HG02943 (cell line): ENCODE measurements around the gene LTB4R2.
"Not testable (repeated sequence)": the region's sequence is repeated elsewhere in the genome, so short reads cannot be mapped to it uniquely, and the experiment has no call there.

ENCODE experiments used
- ATAC-seq: cut with Tn5 transposase; IDR thresholded peaks from one replicate; pipeline ENCODE4 v1.9.1; 2021; ENCODE audit warnings: mild to moderate bottlenecking, low read depth, moderate library complexity; ENCODE audit not compliant: unreplicated experiment

LTB4R2 gene

GRCh38 chr14:24315807-24316596 is 6.1 kb downstream of the LTB4R2 start:
- ATAC-seq, result no peak

- no peak for ATAC-seq
These were observed 6.6 kb downstream of the LTB4R2 start for GRCh38 chr14:24316597-24316950.

- ATAC-seq, result no peak
These were observed 7.4 kb downstream of the LTB4R2 start for GRCh38 chr14:24317141-24317928.

- no peak for ATAC-seq
These were observed 11.5 kb downstream of the LTB4R2 start for GRCh38 chr14:24321212-24321975.

- ATAC-seq, result no peak
These were observed 12.7 kb downstream of the LTB4R2 start for GRCh38 chr14:24322672-24323071.

GRCh38 chr14:24323341-24323740 is 13.4 kb downstream of the LTB4R2 start:
- ATAC-seq, result no peak

GRCh38 chr14:24324024-24324423 is 14.1 kb downstream of the LTB4R2 start:
- no peak for ATAC-seq

GRCh38 chr14:24325041-24325530 is 15.1 kb downstream of the LTB4R2 start:
- ATAC-seq, result no peak

- no peak for ATAC-seq
These were observed 16.0 kb downstream of the LTB4R2 start for GRCh38 chr14:24325963-24326362.

GRCh38 chr14:24327303-24327702 is 17.4 kb downstream of the LTB4R2 start:
- ATAC-seq, result no peak

GRCh38 chr14:24327914-24328313 is 18.0 kb downstream of the LTB4R2 start:
- not testable (repeated sequence) for ATAC-seq

- ATAC-seq, result no peak
These were observed 19.2 kb downstream of the LTB4R2 start for GRCh38 chr14:24329073-24329663.

GRCh38 chr14:24329736-24330135 is 19.8 kb downstream of the LTB4R2 start:
- ATAC-seq, result no peak

- ATAC-seq, result no peak
These were observed 21.2 kb downstream of the LTB4R2 start for GRCh38 chr14:24330973-24331674.

GRCh38 chr14:24331731-24332267 is 21.9 kb downstream of the LTB4R2 start:
- peak; percentile 7 for ATAC-seq

GRCh38 chr14:24332268-24332993 is 22.5 kb downstream of the LTB4R2 start:
- peak; percentile 71 for ATAC-seq

- ATAC-seq, result no peak
These were observed 24.7 kb downstream of the LTB4R2 start, which contains the start of gene ADCY4 for GRCh38 chr14:24334431-24335291. Gene ADCY4 (minus strand): TSS chr14:24335071. CDS start chr14:24334652, 419 bp downstream.
